Vagina (tissue), 2 donors: Measurements from ENCODE around the gene EPX. TPM values are rescaled to one million over a fixed set of nuclear protein-coding genes. Genes with fewer than 3 reads are reported as not detected.
A peak's percentile ranks its signal among the peaks of the same experiment; 100 is the strongest.

Source experiments
- DNase-seq, 2 donors: peaks; one replicate each; pipeline ENCODE4 v3.0.0-alpha.2; 2017; ENCODE audit errors: extremely low spot score in 2 of 2
- H3K27ac ChIP-seq: fragments of 200-600 bp; sonication (generic); one replicate; pipeline ENCODE4 v1.5.1; 2019
- H3K27me3 ChIP-seq: fragments of 200-600 bp; sonication (generic); one replicate; pipeline ENCODE4 v1.5.1; 2019
- H3K36me3 ChIP-seq, 2 donors: fragments of 200-600 bp; sonication (generic); one replicate each; pipeline ENCODE4 v1.5.1; 2017 to 2019
- H3K4me1 ChIP-seq: fragments of 200-600 bp; sonication (generic); one replicate; pipeline ENCODE4 v1.5.1; 2019
- H3K4me3 ChIP-seq, 2 donors: fragments of 200-600 bp; sonication (generic); 1 replicate in 1 of 2; 2 replicates in 1 of 2; pipeline ENCODE4 v1.5.1; 2016 to 2019
- H3K9me3 ChIP-seq: fragments of 200-600 bp; sonication (generic); one replicate; pipeline ENCODE4 v1.5.1; 2019
- POLR2A ChIP-seq, 2 donors: fragments of 450-650 bp; IDR thresholded peaks; one replicate each; pipeline ENCODE4 v1.6.1; 2017; ENCODE audit warnings: antibody characterized with exemption in 2 of 2, mild to moderate bottlenecking in 2 of 2, moderate library complexity in 2 of 2
- POLR2AphosphoS5 ChIP-seq, 2 donors: sonication (generic); formaldehyde crosslinking; IDR thresholded peaks; one replicate each; pipeline ENCODE4 v1.9.0; 2017; ENCODE audit warnings: antibody characterized with exemption in 2 of 2, mild to moderate bottlenecking in 2 of 2, low read depth in 1 of 2; ENCODE audit not compliant: insufficient read depth in 1 of 2
- intact Hi-C: fragments of 100-400 bp; cut with DNase I; formaldehyde crosslinking; loops from one replicate; pipeline ENCODE4 v1.15.1; 2023
- total RNA-seq: library from RNA; depleted of rRNA; stranded (reverse); fragments of >200 nt; gene quantifications from one replicate; pipeline ENCODE4 v1.2.3, GENCODE V29; 2016
- TF ChIP-seq, protein P1 (sequence below), 3 experiments: fragments of 450-650 bp in 2 of 3; fragments of 200-600 bp in 1 of 3; sonication (generic) in 1 of 3; IDR thresholded peaks; one replicate each; pipeline ENCODE4 v1.5.1; 2017 to 2019; ENCODE audit warnings: antibody characterized with exemption in 3 of 3, mild to moderate bottlenecking in 2 of 3, moderate library complexity in 2 of 3

The EPX gene
- total RNA-seq, 1 donor from 2014 or later, result not detected

- intact Hi-C loops, result no loop called here
- no peak for DNase-seq
- H3K27ac ChIP-seq, result no peak overlapping the region
- H3K36me3 ChIP-seq, result no peaks in the 10 kb centered on the region
- no peaks in the 10 kb centered on the region for H3K27me3 ChIP-seq
- no peak overlapping the region for H3K4me3 ChIP-seq
- no peaks in the 10 kb centered on the region for H3K4me1 ChIP-seq
- H3K9me3 ChIP-seq, result no peaks in the 10 kb centered on the region
- no peak for TF ChIP-seq POLR2A (IDR thresholded peaks at IDR 0.05)
Observed at GRCh38 chr17:58229881-58230280, 37.4 kb downstream of the EPX start.

DNA sequence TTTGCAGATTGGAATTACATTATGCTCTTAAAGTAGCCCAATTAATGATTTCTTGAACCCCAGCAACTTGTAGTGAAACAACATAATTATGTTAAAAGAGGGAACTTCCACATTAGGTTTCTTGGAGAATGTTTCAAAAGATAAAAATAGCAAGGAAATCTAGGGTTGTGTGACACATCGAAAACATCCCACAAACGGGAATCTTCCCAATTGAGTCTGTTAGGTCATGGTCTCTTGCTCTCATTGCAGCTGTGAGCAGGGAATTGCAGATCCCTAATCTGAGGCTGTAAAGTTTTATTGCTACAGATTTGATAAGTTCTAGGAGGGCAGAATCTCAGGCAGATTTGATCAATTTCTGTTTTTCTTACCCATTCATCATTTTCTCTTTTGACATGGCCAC, 39.1 kb downstream of the EPX start:
- Histone ChIP-seq H3K4me1 (no peaks in the 10 kb centered on the region), H3K27ac (no peak overlapping the region), H3K27me3 (no peaks in the 10 kb centered on the region), H3K4me3 (no peak overlapping the region), H3K9me3 (no peaks in the 10 kb centered on the region), H3K36me3 (no peaks in the 10 kb centered on the region)
- TF ChIP-seq, protein P1, sequence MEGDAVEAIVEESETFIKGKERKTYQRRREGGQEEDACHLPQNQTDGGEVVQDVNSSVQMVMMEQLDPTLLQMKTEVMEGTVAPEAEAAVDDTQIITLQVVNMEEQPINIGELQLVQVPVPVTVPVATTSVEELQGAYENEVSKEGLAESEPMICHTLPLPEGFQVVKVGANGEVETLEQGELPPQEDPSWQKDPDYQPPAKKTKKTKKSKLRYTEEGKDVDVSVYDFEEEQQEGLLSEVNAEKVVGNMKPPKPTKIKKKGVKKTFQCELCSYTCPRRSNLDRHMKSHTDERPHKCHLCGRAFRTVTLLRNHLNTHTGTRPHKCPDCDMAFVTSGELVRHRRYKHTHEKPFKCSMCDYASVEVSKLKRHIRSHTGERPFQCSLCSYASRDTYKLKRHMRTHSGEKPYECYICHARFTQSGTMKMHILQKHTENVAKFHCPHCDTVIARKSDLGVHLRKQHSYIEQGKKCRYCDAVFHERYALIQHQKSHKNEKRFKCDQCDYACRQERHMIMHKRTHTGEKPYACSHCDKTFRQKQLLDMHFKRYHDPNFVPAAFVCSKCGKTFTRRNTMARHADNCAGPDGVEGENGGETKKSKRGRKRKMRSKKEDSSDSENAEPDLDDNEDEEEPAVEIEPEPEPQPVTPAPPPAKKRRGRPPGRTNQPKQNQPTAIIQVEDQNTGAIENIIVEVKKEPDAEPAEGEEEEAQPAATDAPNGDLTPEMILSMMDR (IDR thresholded peaks at IDR 0.05), result no peak
- TF ChIP-seq POLR2A (IDR thresholded peaks at IDR 0.05), result no peak
- TF ChIP-seq POLR2AphosphoS5 (IDR thresholded peaks at IDR 0.05; ENCODE audit: insufficient read depth in 1 of 2, low read depth in 1 of 2), result no peak
- intact Hi-C loops, result no loop called here
- no peak for DNase-seq

- no peak for DNase-seq
- H3K27me3 ChIP-seq, result no peaks in the 10 kb centered on the region
- H3K4me1 ChIP-seq, result no peaks in the 10 kb centered on the region
- H3K27ac ChIP-seq, result no peak overlapping the region
- no peak overlapping the region for H3K4me3 ChIP-seq
- TF ChIP-seq, protein P1 (IDR thresholded peaks at IDR 0.05), result no peak
- TF ChIP-seq POLR2AphosphoS5 (IDR thresholded peaks at IDR 0.05; ENCODE audit: insufficient read depth in 1 of 2, low read depth in 1 of 2) (no peak), POLR2A (IDR thresholded peaks at IDR 0.05) (no peak)
- no peaks in the 10 kb centered on the region for H3K36me3 ChIP-seq
- H3K9me3 ChIP-seq, result no peaks in the 10 kb centered on the region
- intact Hi-C loops, result no loop called here
Observed at GRCh38 chr17:58232707-58233156, 40.2 kb downstream of the EPX start.

DNA sequence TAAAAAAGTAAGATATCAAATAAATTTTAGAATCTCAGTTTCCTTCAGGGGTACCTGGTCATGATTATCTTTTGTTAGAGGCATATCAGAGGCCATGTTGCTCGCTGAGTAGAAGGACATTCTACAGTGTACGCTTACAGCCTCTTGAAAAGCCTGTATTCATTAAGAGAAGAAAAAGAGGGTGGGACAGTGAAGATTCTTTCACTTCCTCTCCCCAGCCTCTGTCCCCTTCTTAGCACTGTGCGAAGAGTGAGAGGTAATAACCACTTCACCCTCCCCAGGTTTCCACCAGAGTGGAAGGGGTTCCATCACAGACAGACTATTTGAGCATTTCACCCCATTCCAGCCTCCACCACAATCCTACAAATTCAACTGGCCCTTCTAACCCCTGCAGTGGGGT, 41.0 kb downstream of the EPX start:
- Histone ChIP-seq H3K27ac (no peak overlapping the region), H3K9me3 (no peaks in the 10 kb centered on the region), H3K4me1 (no peaks in the 10 kb centered on the region), H3K36me3 (no peaks in the 10 kb centered on the region), H3K27me3 (no peaks in the 10 kb centered on the region), H3K4me3 (no peak overlapping the region)
- peak in 1 of 2 donors; percentile 34 for DNase-seq
- intact Hi-C loops, result no loop called here
- TF ChIP-seq POLR2A (IDR thresholded peaks at IDR 0.05), result no peak
- TF ChIP-seq, protein P1 (IDR thresholded peaks at IDR 0.05), result no peak
- no peak for TF ChIP-seq POLR2AphosphoS5 (IDR thresholded peaks at IDR 0.05; ENCODE audit: insufficient read depth in 1 of 2, low read depth in 1 of 2)

DNA sequence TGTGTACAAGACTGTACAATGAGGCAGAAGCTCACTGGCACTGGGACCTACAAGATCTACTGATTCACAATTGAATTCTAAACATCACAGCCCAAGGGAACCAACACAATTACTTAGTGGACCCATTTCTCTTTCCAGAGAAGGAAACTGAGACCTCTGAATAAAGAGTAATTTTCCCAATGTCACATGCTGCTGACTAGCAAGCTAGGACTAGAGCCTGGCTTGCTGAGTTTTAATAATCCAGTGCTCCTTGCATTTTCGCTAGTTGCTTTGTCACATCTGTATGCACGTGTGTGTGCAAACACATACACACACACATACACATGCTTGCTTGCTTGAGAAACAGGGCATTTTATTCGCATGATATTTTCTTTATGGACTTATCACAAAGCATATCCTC, 42.0 kb downstream of the EPX start:
- H3K27ac ChIP-seq, result no peak overlapping the region
- no peaks in the 10 kb centered on the region for H3K9me3 ChIP-seq
- DNase-seq, result peak in 1 of 2 donors; percentile 12
- intact Hi-C loops, result no loop called here
- no peaks in the 10 kb centered on the region for H3K36me3 ChIP-seq
- H3K27me3 ChIP-seq, result no peaks in the 10 kb centered on the region
- no peaks in the 10 kb centered on the region for H3K4me1 ChIP-seq
- H3K4me3 ChIP-seq, result no peak overlapping the region
- TF ChIP-seq, protein P1 (IDR thresholded peaks at IDR 0.05), result no peak

DNA sequence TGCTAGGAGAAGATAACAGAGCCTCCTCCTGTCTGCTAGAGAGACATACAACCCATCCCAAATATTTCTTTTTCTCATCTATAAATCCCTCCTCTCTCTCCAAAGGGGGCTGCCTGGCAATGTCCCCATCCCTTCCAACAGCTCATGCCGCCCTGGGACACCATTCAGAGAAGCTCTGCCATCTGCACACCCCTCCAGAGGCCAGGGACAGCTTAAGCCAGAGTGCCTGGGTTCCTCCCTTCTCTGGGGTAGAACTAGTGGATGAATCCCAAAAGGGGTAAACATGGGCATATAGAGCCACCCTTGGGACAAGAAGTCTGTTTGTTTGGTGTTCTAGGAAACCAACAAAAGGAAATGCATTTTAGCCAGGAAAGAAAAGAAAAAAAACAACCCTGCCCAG, 43.3 kb downstream of the EPX start:
- no peaks in the 10 kb centered on the region for H3K27me3 ChIP-seq

More for the DNA sequence above, 43.3 kb downstream of the EPX start:
- no peak overlapping the region for H3K4me3 ChIP-seq
- peak in 1 of 2 donors; percentile 34 for DNase-seq
- intact Hi-C loops, result no loop called here
- TF ChIP-seq POLR2A (IDR thresholded peaks at IDR 0.05), result no peak
- TF ChIP-seq, protein P1 (IDR thresholded peaks at IDR 0.05), result no peak
- no peak for TF ChIP-seq POLR2AphosphoS5 (IDR thresholded peaks at IDR 0.05; ENCODE audit: insufficient read depth in 1 of 2, low read depth in 1 of 2)
- H3K36me3 ChIP-seq, result no peaks in the 10 kb centered on the region
- H3K27ac ChIP-seq, result no peak overlapping the region
- no peaks in the 10 kb centered on the region for H3K9me3 ChIP-seq
- H3K4me1 ChIP-seq, result no peaks in the 10 kb centered on the region
